Left colon (tissue), 2 donors: ENCODE data around the gene NTN1. TPM values are rescaled to one million over a fixed set of nuclear protein-coding genes. Genes with fewer than 3 reads are reported as not detected.

Experiments
- ATAC-seq: fragments of 200-7000 bp; cut with Tn5 transposase; one replicate; pipeline ENCODE4 v1.9.1; 2020; ENCODE audit warnings: mild to moderate bottlenecking, moderate library complexity
- DNase-seq, 2 donors: peaks; one replicate each; pipeline ENCODE4 v3.0.0-alpha.2; 2020
- intact Hi-C, 2 donors: fragments of 100-400 bp; cut with DNase I in 1 of 2; cut with micrococcal nuclease in 1 of 2; formaldehyde crosslinking; loops; one replicate each; pipeline versions ENCODE4 v1.11.2 to v1.14.0; 2022; cut with DNase I, micrococcal nuclease
- total RNA-seq, 2 donors: library from RNA; stranded (reverse); fragmentation: NEBNext Ultra II Directional; extraction: Animal tissue kit (Norgen Biotek cat#: 25700); gene quantifications; one replicate each; pipeline ENCODE4 v1.2.1, GENCODE V29; 2021
- donor health status: DM: no; HTN: no; CAD: no.
- donor health status: DM: yes; HTN: yes; CAD: no.

NTN1 gene
- total RNA-seq, 2 donors from 2014 or later, result 3.2 to 7.4 TPM

DNA sequence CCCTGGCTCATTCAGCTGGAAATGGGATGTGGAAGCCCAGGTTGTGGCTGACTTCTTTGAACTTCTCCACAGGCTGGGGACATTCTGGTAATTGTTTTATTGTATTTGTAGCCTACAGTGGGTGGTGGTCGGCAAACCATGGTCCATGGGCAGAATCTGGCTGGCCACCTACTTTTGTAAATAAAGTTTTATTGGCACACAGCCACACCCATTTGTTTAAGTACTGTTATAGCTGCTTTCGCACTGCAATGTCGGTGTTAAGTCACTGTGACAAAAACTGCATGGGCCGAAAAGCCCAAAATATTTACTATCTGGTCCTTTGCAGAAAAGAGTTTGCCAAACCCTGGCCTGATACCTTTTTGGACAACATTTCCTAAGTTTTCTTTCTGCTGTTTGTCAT is 86.2 kb downstream of the NTN1 start:
- intact Hi-C loops, result no loop called here
- DNase-seq, result no peak
- no peak for ATAC-seq

DNA sequence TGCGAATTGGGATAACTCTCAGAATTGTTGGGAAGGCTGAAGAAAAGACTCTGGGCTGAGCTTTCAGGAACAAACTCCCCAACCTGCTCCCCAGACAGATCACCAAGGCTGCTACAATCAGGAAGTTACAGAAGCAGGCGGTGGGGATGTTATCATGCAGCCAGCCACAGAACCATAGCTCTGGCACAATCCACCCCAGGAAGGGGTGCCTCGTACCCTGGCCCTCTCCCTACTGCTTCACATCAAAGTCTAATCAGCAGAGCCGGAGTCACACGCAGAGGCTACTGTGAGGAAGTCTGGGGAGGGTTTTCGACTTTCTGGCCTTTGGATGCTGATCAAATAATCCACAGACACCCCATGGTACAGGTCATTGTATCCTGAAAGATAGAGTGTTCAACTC is 86.8 kb downstream of the NTN1 start:
- DNase-seq (no peak), ATAC-seq (no peak)
- intact Hi-C loops, result no loop called here

- no peak for ATAC-seq
- intact Hi-C loops, result no loop called here
- DNase-seq, result no peak
These were observed 88.6 kb downstream of the NTN1 start for GRCh38 chr17:9109933-9110332.

DNA sequence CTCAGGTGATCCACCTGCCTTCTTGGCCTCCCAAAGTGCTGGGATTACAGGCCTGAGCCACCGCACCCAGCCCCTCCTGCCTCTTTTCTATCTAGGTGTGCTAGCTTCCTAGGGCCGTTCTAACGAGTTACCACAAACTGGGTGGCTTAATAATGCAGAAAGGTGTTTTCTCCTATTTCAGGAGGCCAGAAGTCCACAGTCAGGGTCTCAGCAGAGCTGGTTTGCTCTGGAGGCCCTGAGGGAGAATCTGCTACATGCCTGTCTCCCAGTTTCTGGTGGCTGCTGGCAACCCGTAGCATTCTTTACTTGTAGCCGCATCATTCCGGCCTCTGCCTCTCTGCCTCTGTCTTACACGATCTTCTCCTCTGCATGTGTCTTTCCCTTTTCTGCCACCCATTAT is 89.2 kb downstream of the NTN1 start:
- ATAC-seq, result no peak
- DNase-seq, result no peak
- intact Hi-C loops, result no loop called here

GRCh38 chr17:9115214-9116191 is 94.2 kb downstream of the NTN1 start:
- ATAC-seq (peak; percentile 92), DNase-seq (peak; percentile 49 to 59)
- intact Hi-C loops, result no loop called here

DNA sequence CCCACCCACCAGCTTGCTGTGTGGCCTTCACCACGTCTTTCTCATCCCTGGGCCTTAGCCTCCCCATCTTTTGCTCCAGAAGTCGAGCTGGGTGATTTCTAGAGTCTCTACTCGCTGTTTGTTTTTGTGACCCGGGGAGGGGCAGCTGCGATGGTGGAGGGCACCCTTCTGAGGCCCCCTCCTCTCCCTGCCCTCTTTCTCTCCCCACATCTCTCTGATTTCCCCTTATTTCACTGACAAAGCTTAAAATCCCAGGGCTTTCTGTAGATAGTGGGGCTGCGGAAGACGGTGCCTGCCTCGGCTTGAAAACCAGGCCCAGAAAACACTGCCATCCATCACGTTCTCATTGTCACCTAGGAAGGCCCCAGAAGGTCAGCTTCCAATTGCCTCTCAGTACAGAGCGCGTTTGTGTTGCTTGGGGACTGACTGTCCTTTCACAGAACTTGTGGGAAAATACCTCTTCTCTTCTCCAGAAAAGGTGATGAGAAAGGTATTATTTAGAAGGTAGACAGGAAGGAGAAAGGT is 95.1 kb downstream of the NTN1 start:
- intact Hi-C loops, result no loop called here
- ATAC-seq, result no peak
- no peak for DNase-seq

- DNase-seq (no peak), ATAC-seq (no peak)
- intact Hi-C loops, result no loop called here
These were observed 95.7 kb downstream of the NTN1 start for GRCh38 chr17:9116861-9117568.

DNA sequence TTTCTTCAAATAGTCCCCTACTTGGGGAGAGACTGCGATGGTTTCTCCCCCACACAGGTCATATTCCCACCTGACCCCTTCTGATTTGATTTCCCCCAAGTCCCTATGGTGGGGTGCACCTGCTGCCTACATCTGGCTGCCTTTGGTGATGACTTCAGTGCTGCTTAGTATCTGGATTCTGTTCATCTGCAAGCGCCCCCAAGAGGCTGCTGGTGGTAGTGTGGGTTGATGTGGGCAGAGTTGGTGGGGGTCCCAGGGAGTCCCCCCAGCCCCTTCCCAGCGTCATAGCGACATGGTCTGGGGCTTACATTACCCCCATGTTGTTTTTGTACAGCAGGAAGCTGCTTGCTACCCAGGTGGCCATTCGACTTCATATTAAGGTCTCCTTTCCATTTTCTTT is 99.2 kb downstream of the NTN1 start:
- intact Hi-C loops, result no loop called here
- DNase-seq (no peak), ATAC-seq (no peak)

- DNase-seq (no peak), ATAC-seq (no peak)
- intact Hi-C loops, result no loop called here
These were observed 100.0 kb downstream of the NTN1 start for GRCh38 chr17:9121186-9121820.

DNA sequence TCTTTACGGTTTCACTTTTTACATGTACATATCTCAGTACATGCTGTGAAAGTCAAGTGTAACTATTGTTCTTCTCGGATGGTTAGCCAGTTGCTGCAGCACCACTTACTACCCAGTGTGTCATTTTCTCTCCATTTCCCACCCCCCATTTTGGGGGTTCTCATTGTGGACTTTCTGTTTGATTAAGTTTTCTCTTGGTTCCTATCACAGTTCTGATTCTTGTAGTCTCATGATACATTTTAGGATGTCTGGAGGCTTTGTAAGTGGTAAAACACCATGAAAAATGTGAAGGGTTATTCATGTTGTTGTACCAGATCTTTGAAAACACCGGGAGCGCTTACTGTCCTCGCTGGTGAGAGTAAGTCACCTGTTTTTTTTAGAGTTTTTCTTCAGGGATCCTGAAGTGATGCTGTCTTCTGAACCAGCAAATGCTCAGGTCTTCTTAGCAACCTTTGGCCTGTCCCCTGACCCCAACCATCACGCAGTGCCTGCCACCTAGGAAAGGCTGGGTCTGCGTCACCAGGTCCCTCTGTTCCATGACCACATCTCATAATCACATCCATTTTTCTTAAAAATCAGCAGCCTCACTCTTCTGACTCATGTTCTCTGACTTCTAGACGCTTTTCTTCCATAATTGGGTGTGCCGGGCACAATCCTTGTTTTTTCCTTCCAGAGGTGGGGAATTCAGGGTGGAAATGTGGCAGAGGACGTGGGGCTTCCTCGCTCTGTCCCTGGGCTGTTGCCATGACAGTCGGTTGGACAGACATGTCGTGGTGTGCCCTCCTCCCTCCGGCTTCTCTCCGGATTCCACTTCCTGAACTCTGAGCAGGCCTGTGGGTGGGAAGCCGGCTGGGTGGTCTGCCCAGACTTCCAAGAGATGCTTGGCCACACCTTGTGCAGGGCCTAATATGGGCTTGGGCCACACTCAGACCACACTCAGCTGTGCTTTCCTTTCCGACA is 102.6 kb downstream of the NTN1 start:
- DNase-seq (no peak), ATAC-seq (no peak)
- intact Hi-C loops, result no loop called here

GRCh38 chr17:9124554-9124935 is 103.2 kb downstream of the NTN1 start:
- intact Hi-C loops, result no loop called here
- no peak for DNase-seq
- ATAC-seq, result no peak

- ATAC-seq (no peak), DNase-seq (no peak)
- intact Hi-C loops, result no loop called here
These were observed 104.4 kb downstream of the NTN1 start for GRCh38 chr17:9125722-9126121.

GRCh38 chr17:9127340-9127739 is 106.0 kb downstream of the NTN1 start:
- DNase-seq, result no peak
- intact Hi-C loops, result no loop called here
- no peak for ATAC-seq

- DNase-seq, result no peak
- intact Hi-C loops, result no loop called here
- ATAC-seq, result no peak
These were observed 110.1 kb downstream of the NTN1 start for GRCh38 chr17:9131371-9131770.

- DNase-seq (no peak), ATAC-seq (peak; percentile 90)
- intact Hi-C loops, result no loop called here
These were observed 111.0 kb downstream of the NTN1 start for GRCh38 chr17:9132291-9132690.

DNA sequence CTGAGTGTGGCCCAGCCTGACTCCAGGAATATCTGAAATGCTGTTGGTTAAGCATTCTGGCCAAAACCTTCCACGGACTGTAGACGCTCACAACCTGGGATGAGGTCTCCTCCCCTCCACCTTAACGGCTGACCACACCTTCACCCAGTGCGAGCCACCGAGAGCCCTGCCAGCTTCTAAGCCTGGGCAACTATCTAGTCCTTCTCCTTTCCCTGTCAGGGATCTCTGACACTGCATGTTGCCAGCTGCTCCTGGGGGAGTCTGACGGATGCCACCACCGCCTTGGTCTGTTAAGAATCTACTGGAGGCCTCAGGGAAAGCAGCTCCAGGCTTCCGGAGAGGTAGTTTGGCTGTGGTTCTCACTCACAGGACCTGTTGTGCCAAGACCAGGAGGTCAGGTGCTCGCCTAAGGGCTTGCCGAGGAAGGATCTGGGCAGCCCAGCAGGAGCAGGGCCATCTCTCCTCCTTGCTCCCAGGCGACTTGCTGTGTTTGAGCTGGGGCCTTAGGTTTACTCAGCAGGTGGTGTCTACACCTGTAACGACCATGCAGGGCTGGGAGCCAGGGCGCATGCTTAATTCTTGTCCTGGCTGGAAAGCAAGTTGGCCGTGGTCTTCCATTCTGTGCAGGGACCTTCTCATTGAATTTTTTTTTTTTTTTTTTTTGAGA is 111.8 kb downstream of the NTN1 start:
- intact Hi-C loops, result no loop called here
- no peak for DNase-seq

GRCh38 chr17:9138161-9138717 is 116.9 kb downstream of the NTN1 start:
- DNase-seq (no peak), ATAC-seq (no peak)
- intact Hi-C loops, result no loop called here

More for the DNA sequence above, 111.8 kb downstream of the NTN1 start:
- ATAC-seq, result peak; percentile 43

GRCh38 chr17:9139695-9140094 is 118.4 kb downstream of the NTN1 start:
- DNase-seq, result no peak
- intact Hi-C loops, result no loop called here
- ATAC-seq, result no peak
